ENCODE data around the gene FOXF1.

- TF ChIP-seq POLR2A (IDR thresholded peaks at IDR 0.05; ENCODE audit: low read depth, low read length) (no peak), POLR2AphosphoS5 (IDR thresholded peaks at IDR 0.05; ENCODE audit: low read depth, low read length) (no peak), TAF1 (IDR thresholded peaks at IDR 0.05; ENCODE audit: borderline replicate concordance, low read depth, low read length) (no peak)
Measured at GRCh38 chr16:86508028-86508946, 2.0 kb upstream of the FOXF1 start.

Data from GM12892 (cell line).